Measurements from ENCODE around the gene TGFBRAP1. TPM values are rescaled to one million over a fixed set of nuclear protein-coding genes. Genes with fewer than 3 reads are reported as not detected.

TGFBRAP1 gene
- total RNA-seq, 4 donors from 2014 or later, result 21.0 to 38.7 (median 24.2) TPM

- no peak for DNase-seq
- no peaks in the 10 kb centered on the region for H3K36me3 ChIP-seq
- H3K4me1 ChIP-seq, result peaks cover 5 to 7% of the 10 kb centered on the region in 2 donors
- no peak overlapping the region for H3K4me3 ChIP-seq
- intact Hi-C loops (cut with DNase I; ENCODE audit: low total_unique reads), result no loop called here
- TF ChIP-seq POLR2A (IDR thresholded peaks at IDR 0.05) (no peak), CTCF (IDR thresholded peaks at IDR 0.05) (no peak)
- H3K27ac ChIP-seq, result peak overlapping the region in 1 of 2 donors; percentile 81
- no peaks in the 10 kb centered on the region for H3K27me3 ChIP-seq
- H3K9me3 ChIP-seq, result no peaks in the 10 kb centered on the region
Observed at GRCh38 chr2:105376789-105377240, 47.3 kb upstream of the TGFBRAP1 start.

- intact Hi-C loops (cut with DNase I; ENCODE audit: low total_unique reads), result no loop called here
- no peak for DNase-seq
- H3K27ac ChIP-seq, result peak overlapping the region; percentile 61 to 81
- peaks cover 4 to 7% of the 10 kb centered on the region in 2 donors for H3K4me1 ChIP-seq
- no peaks in the 10 kb centered on the region for H3K36me3 ChIP-seq
- no peak overlapping the region for H3K4me3 ChIP-seq
- H3K27me3 ChIP-seq, result no peaks in the 10 kb centered on the region
- TF ChIP-seq POLR2A (IDR thresholded peaks at IDR 0.05) (no peak), CTCF (IDR thresholded peaks at IDR 0.05) (no peak)
- H3K9me3 ChIP-seq, result no peaks in the 10 kb centered on the region
Observed at GRCh38 chr2:105376010-105376409, 46.5 kb upstream of the TGFBRAP1 start.

- peak; percentile 62 to 72 for DNase-seq
- Histone ChIP-seq H3K4me3 (no peak overlapping the region), H3K27ac (peak overlapping the region; percentile 80 to 81), H3K36me3 (no peaks in the 10 kb centered on the region), H3K27me3 (no peaks in the 10 kb centered on the region), H3K4me1 (peaks cover 0 to 7% of the 10 kb centered on the region in 2 donors), H3K9me3 (no peaks in the 10 kb centered on the region)
- no peak for TF ChIP-seq POLR2A (IDR thresholded peaks at IDR 0.05)
- TF ChIP-seq CTCF (IDR thresholded peaks at IDR 0.05), result no peak
- intact Hi-C loops (cut with DNase I; ENCODE audit: low total_unique reads), result no loop called here
Observed at GRCh38 chr2:105375001-105375561, 45.5 kb upstream of the TGFBRAP1 start.

- no peak for DNase-seq
- intact Hi-C loops (cut with DNase I; ENCODE audit: low total_unique reads), result no loop called here
- H3K27me3 ChIP-seq, result no peaks in the 10 kb centered on the region
- H3K4me3 ChIP-seq, result no peak overlapping the region
- TF ChIP-seq POLR2A (IDR thresholded peaks at IDR 0.05), result no peak
- no peak for TF ChIP-seq CTCF (IDR thresholded peaks at IDR 0.05)
- H3K9me3 ChIP-seq, result no peaks in the 10 kb centered on the region
- no peaks in the 10 kb centered on the region for H3K36me3 ChIP-seq
- peaks cover 0 to 3% of the 10 kb centered on the region in 2 donors for H3K4me1 ChIP-seq
- H3K27ac ChIP-seq, result peak overlapping the region; percentile 80 to 81
Observed at GRCh38 chr2:105373895-105374401, 44.4 kb upstream of the TGFBRAP1 start.

- Histone ChIP-seq H3K4me1 (peaks cover 0 to 3% of the 10 kb centered on the region in 2 donors), H3K4me3 (no peak overlapping the region), H3K9me3 (no peaks in the 10 kb centered on the region), H3K27me3 (no peaks in the 10 kb centered on the region), H3K27ac (peak overlapping the region; percentile 80 to 81), H3K36me3 (no peaks in the 10 kb centered on the region)
- peak; percentile 52 to 53 for DNase-seq
- TF ChIP-seq CTCF (IDR thresholded peaks at IDR 0.05) (no peak), POLR2A (IDR thresholded peaks at IDR 0.05) (no peak)
- intact Hi-C loops (cut with DNase I; ENCODE audit: low total_unique reads), result no loop called here
Observed at GRCh38 chr2:105373344-105373781, 43.8 kb upstream of the TGFBRAP1 start.

Data from uterus (tissue), 4 donors.